Endodermal cell (in vitro differentiated cells): ENCODE data around the gene PRDM15. TPM values are rescaled to one million over a fixed set of nuclear protein-coding genes. Genes with fewer than 3 reads are reported as not detected.

ENCODE experiments used
- DNase-seq: peaks from one replicate; pipeline ENCODE4 v3.0.0-alpha.2; 2017
- H3K27ac ChIP-seq: 2 replicates; pipeline ENCODE4 v1.5.1; 2013; ENCODE audit warnings: mild to moderate bottlenecking, low read depth, low read length, moderate library complexity
- H3K27me3 ChIP-seq: 2 replicates; pipeline ENCODE4 v1.6.1; 2013; ENCODE audit warnings: mild to moderate bottlenecking, low read length, moderate library complexity; ENCODE audit not compliant: insufficient read depth, control insufficient read depth, poor library complexity, severe bottlenecking
- H3K36me3 ChIP-seq: 2 replicates; pipeline ENCODE4 v1.7.0; 2013; ENCODE audit warnings: mild to moderate bottlenecking, low read length, moderate library complexity; ENCODE audit not compliant: control insufficient read depth, insufficient read depth
- H3K4me1 ChIP-seq: one replicate; pipeline ENCODE4 v1.7.0; 2013; ENCODE audit warnings: low read length; ENCODE audit not compliant: control insufficient read depth, insufficient read depth
- H3K4me3 ChIP-seq: 2 replicates; pipeline ENCODE4 v1.5.1; 2013; ENCODE audit warnings: mild to moderate bottlenecking, low read length, moderate library complexity
- H3K9ac ChIP-seq: 2 replicates; pipeline ENCODE4 v1.6.1; 2013; ENCODE audit warnings: mild to moderate bottlenecking, low read length, moderate library complexity; ENCODE audit not compliant: poor library complexity, severe bottlenecking; ENCODE audit errors: extremely low read depth
- H3K9me3 ChIP-seq: 2 replicates; pipeline ENCODE4 v1.6.1; 2013; ENCODE audit warnings: mild to moderate bottlenecking, low read length, moderate library complexity; ENCODE audit not compliant: control insufficient read depth
- H3K27ac Mint-ChIP-seq: 2 replicates; pipeline ENCODE4 v1.8.0; 2020; ENCODE audit warnings: mixed read lengths
- H3K27me3 Mint-ChIP-seq: 2 replicates; pipeline ENCODE4 v1.8.0; 2021; ENCODE audit warnings: mild to moderate bottlenecking, mixed read lengths; ENCODE audit not compliant: insufficient read depth
- H3K36me3 Mint-ChIP-seq: 2 replicates; pipeline ENCODE4 v1.8.0; 2020; ENCODE audit warnings: low read depth, mixed read lengths
- H3K4me1 Mint-ChIP-seq: 2 replicates; pipeline ENCODE4 v1.8.0; 2020; ENCODE audit warnings: mixed read lengths
- H3K4me3 Mint-ChIP-seq: 2 replicates; pipeline ENCODE4 v1.8.0; 2020; ENCODE audit warnings: mild to moderate bottlenecking, moderate library complexity, mixed read lengths
- H3K9me3 Mint-ChIP-seq: 2 replicates; pipeline ENCODE4 v1.8.0; 2020; ENCODE audit warnings: mild to moderate bottlenecking, mixed read lengths
- WGBS, 2 experiments: methylation state at CpG; one replicate each; pipeline versions ENCODE4 v1.1.5 to v1.1.7; 2013; ENCODE audit warnings: missing lambda C conversion rate in 2 of 2, mixed read lengths in 1 of 2; ENCODE audit not compliant: insufficient coverage in 1 of 2, insufficient read length in 1 of 2; 5-methylcytosine and 5-hydroxymethylcytosine counted together
- total RNA-seq, 2 donors: library from RNA; stranded (reverse); fragmentation: NEBNext Ultra II Directional in 1 of 2; extraction: Animal tissue kit (Norgen Biotek cat#: 25700) in 1 of 2; gene quantifications; 2 replicates in 1 of 2; 3 replicates in 1 of 2; pipeline ENCODE4 v1.2.1, GENCODE V29; 2021
- TF ChIP-seq, protein P1 (sequence below): fragments of 200-600 bp; sonication (generic); conservative IDR thresholded peaks from 2 replicates; pipeline ENCODE4 v1.5.0; 2021; ENCODE audit warnings: antibody characterized with exemption, mild to moderate bottlenecking

PRDM15 gene
- total RNA-seq, 2 donors from 2014 or later, result 8.8 to 10.1 TPM

DNA sequence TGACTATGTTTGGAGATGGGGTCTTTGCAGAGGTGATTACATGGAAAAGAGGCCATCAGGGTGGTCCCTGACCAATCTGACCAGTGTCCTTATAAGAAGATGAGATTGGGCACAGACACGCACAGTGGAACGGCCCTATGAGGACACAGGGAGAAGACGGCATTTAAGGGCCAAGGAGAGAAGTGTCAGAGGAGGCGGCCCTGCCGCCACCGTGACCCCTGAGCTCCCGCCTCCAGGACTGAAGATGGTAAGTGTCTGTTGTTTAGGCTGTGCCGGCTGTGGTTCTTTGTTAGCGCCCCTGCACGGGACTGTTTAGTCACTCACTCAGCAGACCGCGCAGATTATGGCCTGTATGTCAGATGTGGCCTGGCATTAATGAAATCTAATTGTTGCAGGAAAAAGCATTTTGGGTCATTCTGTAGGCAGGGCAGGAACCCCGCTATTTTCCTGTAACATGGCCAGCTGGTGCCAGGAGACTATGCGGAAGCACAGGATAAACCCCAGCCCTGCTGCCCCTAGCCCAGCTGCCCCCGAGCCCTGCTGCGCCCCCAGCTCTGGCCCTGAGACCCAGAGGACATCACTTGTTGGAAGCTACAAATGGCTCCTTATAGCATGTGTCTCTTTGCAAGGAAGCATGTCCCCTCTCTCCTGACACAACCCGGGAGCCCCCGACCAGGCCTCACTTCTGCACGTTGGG is 58.6 kb downstream of the PRDM15 start:
- no peak overlapping the region for H3K27ac ChIP-seq
- peaks cover 7% of the 10 kb centered on the region for H3K36me3 ChIP-seq
- H3K4me1 Mint-ChIP-seq, result no peaks in the 10 kb centered on the region
- TF ChIP-seq, protein P1, sequence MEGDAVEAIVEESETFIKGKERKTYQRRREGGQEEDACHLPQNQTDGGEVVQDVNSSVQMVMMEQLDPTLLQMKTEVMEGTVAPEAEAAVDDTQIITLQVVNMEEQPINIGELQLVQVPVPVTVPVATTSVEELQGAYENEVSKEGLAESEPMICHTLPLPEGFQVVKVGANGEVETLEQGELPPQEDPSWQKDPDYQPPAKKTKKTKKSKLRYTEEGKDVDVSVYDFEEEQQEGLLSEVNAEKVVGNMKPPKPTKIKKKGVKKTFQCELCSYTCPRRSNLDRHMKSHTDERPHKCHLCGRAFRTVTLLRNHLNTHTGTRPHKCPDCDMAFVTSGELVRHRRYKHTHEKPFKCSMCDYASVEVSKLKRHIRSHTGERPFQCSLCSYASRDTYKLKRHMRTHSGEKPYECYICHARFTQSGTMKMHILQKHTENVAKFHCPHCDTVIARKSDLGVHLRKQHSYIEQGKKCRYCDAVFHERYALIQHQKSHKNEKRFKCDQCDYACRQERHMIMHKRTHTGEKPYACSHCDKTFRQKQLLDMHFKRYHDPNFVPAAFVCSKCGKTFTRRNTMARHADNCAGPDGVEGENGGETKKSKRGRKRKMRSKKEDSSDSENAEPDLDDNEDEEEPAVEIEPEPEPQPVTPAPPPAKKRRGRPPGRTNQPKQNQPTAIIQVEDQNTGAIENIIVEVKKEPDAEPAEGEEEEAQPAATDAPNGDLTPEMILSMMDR, result no peak
- H3K9me3 ChIP-seq, result no peaks in the 10 kb centered on the region
- H3K4me3 ChIP-seq, result no peak overlapping the region
- H3K36me3 Mint-ChIP-seq, result peaks cover 6% of the 10 kb centered on the region
- no peaks in the 10 kb centered on the region for H3K27me3 ChIP-seq
- H3K4me1 ChIP-seq, result no peaks in the 10 kb centered on the region
- no peak for DNase-seq
- no peak overlapping the region for H3K4me3 Mint-ChIP-seq
- WGBS, 2 experiments, result 94 to 96% methylated on average over 8 to 19 of the region's 19 CpGs
- no peak overlapping the region for H3K27ac Mint-ChIP-seq
- no peak overlapping the region for H3K9ac ChIP-seq
- H3K27me3 Mint-ChIP-seq, result no peaks in the 10 kb centered on the region
- no peaks in the 10 kb centered on the region for H3K9me3 Mint-ChIP-seq

DNA sequence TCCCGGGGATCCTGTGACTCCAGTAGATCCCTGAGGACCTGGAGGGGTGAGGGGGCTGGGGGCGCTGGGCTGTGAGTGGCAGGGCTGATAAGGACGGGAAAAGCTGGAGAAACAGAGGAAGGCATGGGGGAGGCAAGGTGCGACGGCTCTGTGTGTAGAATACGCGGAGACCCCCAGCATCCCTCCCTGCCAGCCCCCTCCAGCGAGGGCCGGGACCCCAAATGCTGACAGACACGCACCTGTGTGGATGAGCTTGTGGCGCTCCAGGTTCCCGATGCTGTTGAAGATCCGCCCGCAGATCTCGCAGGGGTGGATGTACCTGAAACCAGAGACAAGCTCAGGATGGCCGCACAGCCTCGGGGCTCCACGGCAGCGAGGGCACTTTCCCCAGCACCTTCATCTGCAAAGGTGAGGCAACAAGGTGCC is 59.3 kb downstream of the PRDM15 start:
- Mint-ChIP-seq H3K36me3 (peaks cover 11% of the 10 kb centered on the region), H3K27ac (no peak overlapping the region), H3K27me3 (no peaks in the 10 kb centered on the region), H3K4me1 (no peaks in the 10 kb centered on the region), H3K4me3 (no peak overlapping the region), H3K9me3 (no peaks in the 10 kb centered on the region)
- DNase-seq, result no peak
- Histone ChIP-seq H3K4me3 (no peak overlapping the region), H3K9me3 (no peaks in the 10 kb centered on the region), H3K4me1 (no peaks in the 10 kb centered on the region), H3K9ac (no peak overlapping the region), H3K36me3 (peaks cover 12% of the 10 kb centered on the region), H3K27me3 (no peaks in the 10 kb centered on the region), H3K27ac (no peak overlapping the region)
- WGBS, 2 experiments, result 83 to 93% methylated on average over 5 to 19 of the region's 19 CpGs
- TF ChIP-seq, protein P1, result no peak

DNA sequence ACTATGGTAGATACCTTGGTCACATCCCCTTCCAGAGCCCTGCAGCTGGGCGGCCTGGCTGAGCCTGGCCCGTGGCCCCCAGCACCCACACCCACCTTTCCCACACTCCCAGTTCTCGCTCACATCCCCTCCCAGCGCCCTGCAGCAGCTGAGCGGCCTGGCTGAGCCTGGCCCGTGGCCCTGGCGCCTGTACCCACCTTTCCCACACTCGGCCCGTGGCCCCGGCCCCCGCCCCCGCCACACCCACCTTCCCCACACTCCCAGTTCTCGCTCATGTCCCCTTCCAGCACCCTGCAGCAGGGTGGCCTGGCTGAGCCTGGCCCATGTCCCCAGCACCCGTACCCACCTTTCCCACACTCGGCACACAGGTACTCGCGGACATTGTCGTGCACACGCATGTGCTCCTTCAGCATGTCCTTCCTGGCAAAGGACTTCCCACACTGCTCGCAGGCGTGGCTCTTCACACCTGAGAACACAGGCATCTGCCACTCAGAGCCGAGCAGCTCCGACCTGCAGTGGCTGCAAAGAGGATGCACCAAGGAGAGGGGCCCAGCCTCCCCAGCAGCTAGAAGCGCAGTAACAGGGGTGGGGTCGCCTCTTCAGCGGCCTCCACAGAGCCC is 59.8 kb downstream of the PRDM15 start:
- no peaks in the 10 kb centered on the region for H3K27me3 Mint-ChIP-seq
- no peak overlapping the region for H3K27ac Mint-ChIP-seq
- Histone ChIP-seq H3K4me1 (no peaks in the 10 kb centered on the region), H3K27me3 (no peaks in the 10 kb centered on the region), H3K27ac (no peak overlapping the region), H3K4me3 (no peak overlapping the region), H3K36me3 (peaks cover 12% of the 10 kb centered on the region), H3K9me3 (no peaks in the 10 kb centered on the region), H3K9ac (no peak overlapping the region)
- H3K9me3 Mint-ChIP-seq, result no peaks in the 10 kb centered on the region
- no peaks in the 10 kb centered on the region for H3K4me1 Mint-ChIP-seq
- DNase-seq, result no peak
- 92 to 93% methylated on average over 11 to 26 of the region's 26 CpGs for WGBS, 2 experiments
- TF ChIP-seq, protein P1, result no peak
- H3K4me3 Mint-ChIP-seq, result no peak overlapping the region
- H3K36me3 Mint-ChIP-seq, result peaks cover 14% of the 10 kb centered on the region
